ENCODE results near the gene SLA2.
"Not testable (repeated sequence)": the region's sequence is repeated elsewhere in the genome, so short reads cannot be mapped to it uniquely, and the experiment has no call there.

The SLA2 gene

GRCh38 chr20:36632487-36633284, 13.3 kb downstream of the SLA2 start:
- no peak for TF ChIP-seq ZNF274 (IDR thresholded peaks at IDR 0.05; ENCODE audit: low read depth, low read length)
- H3K4me3 ChIP-seq (ENCODE audit: low read length) = no peak overlapping the region

GRCh38 chr20:36632147-36632486, 13.9 kb downstream of the SLA2 start:
- no peak for TF ChIP-seq ZNF274 (IDR thresholded peaks at IDR 0.05; ENCODE audit: low read depth, low read length)

GRCh38 chr20:36631646-36632045, 14.3 kb downstream of the SLA2 start:
- H3K4me3 ChIP-seq (ENCODE audit: low read length) = no peak overlapping the region
- no peak for TF ChIP-seq ZNF274 (IDR thresholded peaks at IDR 0.05; ENCODE audit: low read depth, low read length)

More at GRCh38 chr20:36632147-36632486, 13.9 kb downstream of the SLA2 start:
- no peak overlapping the region for H3K4me3 ChIP-seq (ENCODE audit: low read length)

GRCh38 chr20:36629719-36630681, 16.0 kb downstream of the SLA2 start:
- no peak overlapping the region for H3K4me3 ChIP-seq (ENCODE audit: low read length)
- TF ChIP-seq ZNF274 (IDR thresholded peaks at IDR 0.05; ENCODE audit: low read depth, low read length) = no peak

GRCh38 chr20:36628076-36628475, 17.9 kb downstream of the SLA2 start:
- no peak overlapping the region for H3K4me3 ChIP-seq (ENCODE audit: low read length)
- TF ChIP-seq ZNF274 (IDR thresholded peaks at IDR 0.05; ENCODE audit: low read depth, low read length) = no peak

GRCh38 chr20:36624944-36625324, 21.1 kb downstream of the SLA2 start:
- no peak overlapping the region for H3K4me3 ChIP-seq (ENCODE audit: low read length)
- TF ChIP-seq ZNF274 (IDR thresholded peaks at IDR 0.05; ENCODE audit: low read depth, low read length) = no peak

- no peak overlapping the region for H3K4me3 ChIP-seq (ENCODE audit: low read length)
- TF ChIP-seq ZNF274 (IDR thresholded peaks at IDR 0.05; ENCODE audit: low read depth, low read length) = no peak
Observed at GRCh38 chr20:36624068-36624943, 21.7 kb downstream of the SLA2 start.

GRCh38 chr20:36623444-36623843, 22.6 kb downstream of the SLA2 start:
- no peak overlapping the region for H3K4me3 ChIP-seq (ENCODE audit: low read length)
- no peak for TF ChIP-seq ZNF274 (IDR thresholded peaks at IDR 0.05; ENCODE audit: low read depth, low read length)

- TF ChIP-seq ZNF274 (IDR thresholded peaks at IDR 0.05; ENCODE audit: low read depth, low read length) = no peak
- H3K4me3 ChIP-seq (ENCODE audit: low read length) = no peak overlapping the region
Observed at GRCh38 chr20:36620917-36621316, 25.1 kb downstream of the SLA2 start.

- TF ChIP-seq ZNF274 (IDR thresholded peaks at IDR 0.05; ENCODE audit: low read depth, low read length) = no peak
- H3K4me3 ChIP-seq (ENCODE audit: low read length) = no peak overlapping the region
Observed at GRCh38 chr20:36614781-36615557, 31.0 kb downstream of the SLA2 start.

- no peak for TF ChIP-seq ZNF274 (IDR thresholded peaks at IDR 0.05; ENCODE audit: low read depth, low read length)
- H3K4me3 ChIP-seq (ENCODE audit: low read length) = no peak overlapping the region
Observed at GRCh38 chr20:36613974-36614373, 32.0 kb downstream of the SLA2 start.

GRCh38 chr20:36611625-36612024, 34.4 kb downstream of the SLA2 start:
- TF ChIP-seq ZNF274 (IDR thresholded peaks at IDR 0.05; ENCODE audit: low read depth, low read length) = no peak
- H3K4me3 ChIP-seq (ENCODE audit: low read length) = no peak overlapping the region

- not testable (repeated sequence) for H3K4me3 ChIP-seq (ENCODE audit: low read length)
Observed at GRCh38 chr20:36608388-36608728, 37.6 kb downstream of the SLA2 start.
